Non-pigmented ciliary epithelial cell (primary cell): ENCODE results near the gene TMEM11.
"Not testable (repeated sequence)": the region's sequence is repeated elsewhere in the genome, so short reads cannot be mapped to it uniquely, and the experiment has no call there.

Source experiments
- DNase-seq: peaks from one replicate; pipeline ENCODE4 v3.0.0-alpha.2; 2010; ENCODE audit warnings: low read depth

The TMEM11 gene

GRCh38 chr17:21211825-21212479 lies 2.0 kb downstream of the TMEM11 start:
- DNase-seq, result no peak

GRCh38 chr17:21210411-21211076 lies 3.4 kb downstream of the TMEM11 start:
- no peak for DNase-seq

- DNase-seq, result no peak
These were observed 4.3 kb downstream of the TMEM11 start for GRCh38 chr17:21209511-21210175.

- DNase-seq, result no peak
These were observed 5.6 kb downstream of the TMEM11 start for GRCh38 chr17:21208352-21208751.

- no peak for DNase-seq
These were observed 9.0 kb downstream of the TMEM11 start for GRCh38 chr17:21204935-21205334.

GRCh38 chr17:21202512-21202911 lies 11.4 kb downstream of the TMEM11 start:
- DNase-seq, result no peak

- no peak for DNase-seq
These were observed 12.1 kb downstream of the TMEM11 start for GRCh38 chr17:21201874-21202273.

GRCh38 chr17:21201298-21201595 lies 12.7 kb downstream of the TMEM11 start:
- no peak for DNase-seq

- no peak for DNase-seq
These were observed 13.2 kb downstream of the TMEM11 start for GRCh38 chr17:21200590-21201297.

GRCh38 chr17:21199856-21200255 lies 14.1 kb downstream of the TMEM11 start:
- no peak for DNase-seq

- DNase-seq, result peak; percentile 31
These were observed 14.7 kb downstream of the TMEM11 start for GRCh38 chr17:21199311-21199710.

GRCh38 chr17:21198411-21198810 lies 15.6 kb downstream of the TMEM11 start:
- no peak for DNase-seq

- no peak for DNase-seq
These were observed 17.8 kb downstream of the TMEM11 start for GRCh38 chr17:21196126-21196525.

GRCh38 chr17:21194703-21195102 lies 19.3 kb downstream of the TMEM11 start:
- DNase-seq, result no peak

- DNase-seq, result no peak
These were observed 19.7 kb downstream of the TMEM11 start for GRCh38 chr17:21194226-21194625.

GRCh38 chr17:21193031-21193430 lies 20.9 kb downstream of the TMEM11 start:
- DNase-seq, result no peak

GRCh38 chr17:21192414-21192813 lies 21.5 kb downstream of the TMEM11 start:
- not testable (repeated sequence) for DNase-seq

GRCh38 chr17:21191698-21192097 lies 22.3 kb downstream of the TMEM11 start:
- no peak for DNase-seq

GRCh38 chr17:21190078-21190477 lies 23.9 kb downstream of the TMEM11 start:
- DNase-seq, result no peak

- no peak for DNase-seq
These were observed 24.6 kb downstream of the TMEM11 start for GRCh38 chr17:21189361-21189760.

- no peak for DNase-seq
These were observed 27.4 kb downstream of the TMEM11 start for GRCh38 chr17:21186399-21187187.

GRCh38 chr17:21185061-21185460 lies 28.9 kb downstream of the TMEM11 start:
- no peak for DNase-seq
